ENCODE results near the gene CEP72. TPM values are rescaled to one million over a fixed set of nuclear protein-coding genes. Genes with fewer than 3 reads are reported as not detected.
A peak's percentile ranks its signal among the peaks of the same experiment; 100 is the strongest.

The CEP72 gene
- total RNA-seq, 1 experiment from 2014 or later = 7.7 TPM

DNA sequence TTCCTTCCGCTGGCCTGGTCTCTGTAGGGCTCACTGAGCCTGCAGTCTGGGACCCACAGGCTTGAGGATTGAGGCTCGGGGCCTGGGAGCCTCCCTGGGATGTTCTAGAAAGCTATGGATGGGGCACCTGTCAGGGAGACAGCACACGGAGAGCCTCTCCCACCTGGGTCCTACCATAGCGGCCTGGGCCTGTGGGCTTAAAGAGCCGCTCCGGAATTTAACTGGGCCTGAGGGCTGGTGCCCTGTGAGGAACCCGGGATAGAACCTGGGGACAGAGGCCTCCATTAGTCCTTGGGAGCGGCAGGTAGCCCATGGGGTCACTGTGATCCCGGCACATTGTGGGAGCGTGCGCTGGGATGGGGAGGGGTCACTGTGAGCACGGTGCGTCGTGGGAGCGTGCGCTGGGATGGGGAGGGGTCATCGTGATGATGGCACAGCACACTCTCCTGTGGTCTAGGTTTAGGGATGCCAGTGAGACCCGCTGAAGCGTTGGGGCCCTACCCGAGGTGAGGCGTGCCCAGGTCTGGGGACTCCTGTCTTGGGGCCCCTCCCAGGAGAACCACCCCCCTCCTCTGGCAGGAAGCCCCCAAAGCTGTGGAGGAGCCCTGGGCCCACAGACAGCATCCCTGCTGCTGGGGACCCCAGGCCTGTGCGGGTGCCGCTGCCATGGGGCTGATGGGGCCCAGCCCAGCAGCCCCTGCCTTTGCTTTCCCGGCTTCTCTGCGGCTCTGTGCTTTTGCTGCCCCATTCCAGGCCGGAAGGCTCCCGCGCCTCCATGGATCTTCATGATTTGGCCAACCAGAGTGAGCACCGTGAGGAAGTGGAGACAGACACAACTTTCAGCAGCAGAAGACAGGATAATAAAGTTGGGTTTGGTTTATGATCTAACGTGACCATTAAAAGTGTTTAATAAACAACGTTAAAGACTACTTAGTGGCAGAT, 3.4 kb upstream of the CEP72 start:
- in situ Hi-C loops (cut with HindIII; ENCODE audit: low pct_unique_long_range_greater_than_20kb, low sequenced_read_pairs) = no loop called here
- no peak for DNase-seq (ENCODE audit: low read depth)

- in situ Hi-C loops (cut with HindIII; ENCODE audit: low pct_unique_long_range_greater_than_20kb, low sequenced_read_pairs) = no loop called here
- no peak for DNase-seq (ENCODE audit: low read depth)
Observed at GRCh38 chr5:609506-609905, 2.6 kb upstream of the CEP72 start.

- in situ Hi-C loops (cut with HindIII; ENCODE audit: low pct_unique_long_range_greater_than_20kb, low sequenced_read_pairs) = no loop called here
- no peak for DNase-seq (ENCODE audit: low read depth)
Observed at GRCh38 chr5:610011-610743, 2.0 kb upstream of the CEP72 start.

DNA sequence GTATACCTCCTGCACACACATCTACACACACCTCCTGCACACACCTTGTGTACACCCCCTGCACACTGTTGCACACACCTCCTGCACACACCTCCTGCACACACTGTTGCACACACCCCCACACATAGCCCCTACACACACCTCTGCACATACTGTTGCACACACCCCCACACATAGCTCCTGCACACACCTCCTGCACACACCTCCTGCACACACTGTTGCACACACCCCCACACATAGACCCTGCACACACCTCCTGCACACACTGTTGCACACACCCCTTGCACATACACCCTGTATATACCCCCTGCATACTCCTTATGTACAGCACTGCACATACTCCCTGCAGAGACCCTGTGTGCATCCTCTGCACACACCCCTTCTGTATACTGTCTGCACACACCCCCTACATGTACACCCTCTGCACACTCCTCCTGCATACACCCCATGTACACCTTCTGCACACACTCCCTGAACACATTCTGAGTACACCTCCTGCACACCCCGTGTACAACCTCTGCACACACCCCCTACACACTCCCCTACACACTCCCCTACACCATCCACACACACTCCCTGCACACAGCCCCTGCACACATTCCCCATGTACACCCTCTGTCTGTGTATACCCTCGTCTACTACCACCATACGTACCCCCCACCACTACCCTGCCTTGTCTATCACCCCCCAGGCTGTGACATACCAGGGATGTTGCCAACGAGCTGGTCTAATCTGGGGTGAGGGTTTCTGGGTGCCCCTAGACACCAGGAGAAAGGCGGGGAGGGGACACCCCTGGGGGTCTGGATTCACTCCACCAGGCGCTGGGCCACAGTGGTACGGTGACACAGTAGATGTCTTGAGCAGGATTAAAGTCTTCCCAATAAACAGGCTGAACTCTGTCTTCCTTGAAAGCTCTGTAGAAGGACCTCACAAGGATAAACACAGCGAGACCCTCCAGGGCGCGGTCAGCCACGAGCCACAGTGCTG, 1.1 kb upstream of the CEP72 start:
- in situ Hi-C loops (cut with HindIII; ENCODE audit: low pct_unique_long_range_greater_than_20kb, low sequenced_read_pairs) = no loop called here
- DNase-seq (ENCODE audit: low read depth) = no peak

DNA sequence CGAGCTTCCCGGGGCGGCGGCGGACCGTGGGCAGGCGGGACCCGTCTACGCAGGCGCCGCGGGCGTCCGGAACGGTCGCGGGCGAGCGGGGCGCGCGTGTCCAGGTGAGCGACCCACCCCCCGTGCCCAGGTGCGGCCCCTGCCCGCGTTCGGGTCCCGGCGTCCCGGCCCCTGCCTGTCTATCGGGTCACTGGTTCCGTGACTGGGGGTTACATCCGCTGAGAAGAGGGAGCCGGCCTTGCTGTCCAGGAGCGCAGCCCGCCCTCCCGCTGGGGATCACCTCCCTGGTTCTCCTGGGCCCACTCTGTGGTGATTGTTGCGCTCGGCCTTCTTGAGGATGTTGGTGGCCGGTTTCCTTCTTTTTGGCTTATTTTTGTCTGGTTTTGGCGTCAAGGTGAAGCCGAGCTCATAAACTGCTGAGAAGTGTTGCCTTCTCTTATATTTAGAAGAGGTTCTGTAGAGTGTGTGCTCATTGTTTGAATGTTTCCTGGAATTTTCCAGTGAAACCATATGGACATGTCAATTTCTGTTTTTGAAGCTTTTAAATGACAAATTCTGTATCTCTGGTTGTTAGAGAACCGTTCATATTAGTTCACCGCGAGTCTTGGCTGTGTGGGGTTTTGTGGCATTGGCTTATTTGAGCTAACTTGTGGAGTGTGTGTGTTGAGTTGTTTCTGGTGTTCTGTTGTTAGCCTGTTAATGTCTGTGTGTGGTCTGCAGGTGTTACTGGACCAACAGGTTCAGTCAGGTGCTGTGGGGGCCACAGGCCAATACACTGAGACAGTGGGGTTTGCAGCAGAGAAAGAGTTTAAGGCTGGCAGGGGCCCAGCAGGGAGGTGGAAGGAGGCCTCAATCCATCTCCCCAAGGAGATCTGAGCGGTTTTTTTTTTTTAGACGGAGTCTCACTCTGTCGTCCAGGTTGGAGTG, 621 bp downstream of the CEP72 start:
- DNase-seq (ENCODE audit: low read depth) = peak; percentile 50
- in situ Hi-C loops (cut with HindIII; ENCODE audit: low pct_unique_long_range_greater_than_20kb, low sequenced_read_pairs) = no loop called here

DNA sequence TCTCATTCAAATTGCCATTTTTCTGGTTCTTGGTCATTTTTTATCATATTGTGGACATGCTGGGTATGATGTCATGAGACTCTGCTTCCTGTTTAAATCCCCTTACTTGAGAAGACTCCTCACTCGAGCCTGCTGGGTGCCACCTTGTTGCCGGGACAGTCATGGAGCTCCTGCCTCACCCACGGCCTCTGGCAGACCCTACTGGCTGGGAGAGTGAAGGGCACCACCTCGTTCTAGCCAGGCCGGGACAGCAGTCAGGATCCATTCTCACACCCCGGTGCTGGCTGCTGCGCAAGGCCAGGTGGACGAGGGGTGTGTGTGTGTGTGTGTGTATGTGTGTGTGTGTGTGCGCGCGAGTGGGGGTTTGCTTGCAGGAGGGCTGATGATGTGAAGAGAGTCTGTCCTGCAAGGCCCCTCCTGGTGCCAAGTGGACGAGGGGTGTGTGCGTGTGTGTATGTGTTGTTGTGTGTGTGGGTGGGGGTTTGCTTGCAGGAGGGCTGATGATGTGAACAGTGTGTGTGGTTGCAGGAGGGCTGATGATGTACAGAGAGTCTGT, 4.4 kb downstream of the CEP72 start:
- DNase-seq (ENCODE audit: low read depth) = no peak
- in situ Hi-C loops (cut with HindIII; ENCODE audit: low pct_unique_long_range_greater_than_20kb, low sequenced_read_pairs) = no loop called here

DNA sequence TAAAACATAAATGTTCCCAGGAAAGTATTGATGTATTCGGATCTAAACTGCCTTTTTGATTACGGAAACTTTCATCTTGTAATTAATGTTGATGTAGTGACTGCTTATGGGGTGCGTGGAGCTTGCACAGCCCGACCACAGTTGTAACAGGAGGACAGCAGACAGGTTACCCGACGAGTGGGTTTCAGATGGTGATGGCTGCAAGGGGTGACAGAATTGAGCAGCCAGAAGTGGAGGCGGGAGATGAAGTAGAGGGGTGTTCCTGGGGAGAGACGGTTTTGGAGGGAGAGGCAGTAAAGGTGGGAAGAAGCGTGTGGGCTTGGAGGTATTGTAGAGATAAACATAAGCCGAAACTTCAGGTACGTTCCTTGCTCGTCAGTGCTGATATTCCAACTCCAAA, 5.8 kb downstream of the CEP72 start:
- in situ Hi-C loops (cut with HindIII; ENCODE audit: low pct_unique_long_range_greater_than_20kb, low sequenced_read_pairs) = no loop called here
- DNase-seq (ENCODE audit: low read depth) = no peak

GRCh38 chr5:618450-618849, 6.3 kb downstream of the CEP72 start:
- DNase-seq (ENCODE audit: low read depth) = no peak
- in situ Hi-C loops (cut with HindIII; ENCODE audit: low pct_unique_long_range_greater_than_20kb, low sequenced_read_pairs) = no loop called here

GRCh38 chr5:619444-619843, 7.3 kb downstream of the CEP72 start:
- DNase-seq (ENCODE audit: low read depth) = no peak
- in situ Hi-C loops (cut with HindIII; ENCODE audit: low pct_unique_long_range_greater_than_20kb, low sequenced_read_pairs) = no loop called here

GRCh38 chr5:620152-620551, 8.0 kb downstream of the CEP72 start:
- in situ Hi-C loops (cut with HindIII; ENCODE audit: low pct_unique_long_range_greater_than_20kb, low sequenced_read_pairs) = no loop called here
- DNase-seq (ENCODE audit: low read depth) = no peak

DNA sequence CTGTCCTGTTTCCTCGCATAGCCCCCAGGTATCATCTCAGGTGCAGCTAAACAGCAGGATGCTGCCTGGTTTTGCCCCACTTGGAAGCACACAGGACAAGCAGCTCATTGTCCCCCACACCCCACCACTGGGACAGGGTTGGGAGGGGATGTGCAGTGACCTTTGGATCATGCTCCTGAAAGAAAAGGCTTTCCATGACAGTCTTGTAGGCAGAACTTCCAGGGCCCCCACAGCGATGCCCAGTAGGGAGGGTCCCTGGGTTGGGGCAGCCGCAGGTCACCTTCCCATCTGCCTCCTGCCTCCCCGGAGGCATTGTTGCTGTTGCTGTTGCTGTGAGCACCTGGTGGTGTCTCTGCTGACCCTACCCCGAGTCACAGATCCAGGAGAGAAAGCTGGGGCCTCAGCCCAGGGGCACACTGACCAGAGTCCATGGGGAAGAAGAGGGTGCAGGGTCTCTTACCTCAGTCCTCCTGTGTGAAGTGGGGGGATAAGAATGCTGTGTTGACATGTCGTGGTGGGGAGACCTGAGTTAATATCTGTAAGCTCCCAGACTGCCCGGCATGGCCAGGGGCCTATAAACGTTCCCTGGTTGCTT, 8.5 kb downstream of the CEP72 start:
- in situ Hi-C loops (cut with HindIII; ENCODE audit: low pct_unique_long_range_greater_than_20kb, low sequenced_read_pairs) = no loop called here
- no peak for DNase-seq (ENCODE audit: low read depth)

- DNase-seq (ENCODE audit: low read depth) = no peak
- in situ Hi-C loops (cut with HindIII; ENCODE audit: low pct_unique_long_range_greater_than_20kb, low sequenced_read_pairs) = no loop called here
Observed at GRCh38 chr5:621341-621761, 9.2 kb downstream of the CEP72 start.

- in situ Hi-C loops (cut with HindIII; ENCODE audit: low pct_unique_long_range_greater_than_20kb, low sequenced_read_pairs) = no loop called here
- DNase-seq (ENCODE audit: low read depth) = no peak
Observed at GRCh38 chr5:622359-622758, 10.2 kb downstream of the CEP72 start.

DNA sequence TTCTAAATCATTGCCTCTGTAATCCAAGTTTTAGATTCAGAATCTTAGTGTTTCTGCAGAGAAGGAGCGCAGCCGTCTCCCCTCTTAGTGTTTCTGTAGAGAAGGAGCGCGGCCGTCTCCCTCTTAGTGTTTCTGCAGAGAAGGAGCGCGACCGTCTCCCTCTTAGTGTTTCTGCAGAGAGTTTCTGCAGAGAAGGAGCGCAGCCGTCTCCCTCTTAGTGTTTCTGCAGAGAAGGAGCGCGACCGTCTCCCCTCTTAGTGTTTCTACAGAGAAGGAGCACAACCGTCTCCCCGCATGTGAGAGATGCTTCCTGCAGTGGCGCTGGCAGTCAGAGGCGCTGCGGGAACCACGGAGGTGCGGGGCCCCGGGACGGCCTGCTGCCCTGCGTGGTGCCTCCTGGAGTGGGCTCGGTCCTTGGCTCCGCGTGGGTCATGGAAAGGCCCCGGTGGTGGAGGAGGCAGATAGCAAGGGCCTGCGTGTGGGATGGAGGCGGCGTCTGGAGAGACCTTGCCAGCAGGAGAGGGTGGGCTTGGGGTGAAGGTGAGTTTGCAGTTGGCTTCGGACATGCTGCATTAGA, 10.9 kb downstream of the CEP72 start:
- in situ Hi-C loops (cut with HindIII; ENCODE audit: low pct_unique_long_range_greater_than_20kb, low sequenced_read_pairs) = no loop called here
- DNase-seq (ENCODE audit: low read depth) = no peak

GRCh38 chr5:623531-623930, 11.4 kb downstream of the CEP72 start:
- in situ Hi-C loops (cut with HindIII; ENCODE audit: low pct_unique_long_range_greater_than_20kb, low sequenced_read_pairs) = no loop called here
- DNase-seq (ENCODE audit: low read depth) = no peak

DNA sequence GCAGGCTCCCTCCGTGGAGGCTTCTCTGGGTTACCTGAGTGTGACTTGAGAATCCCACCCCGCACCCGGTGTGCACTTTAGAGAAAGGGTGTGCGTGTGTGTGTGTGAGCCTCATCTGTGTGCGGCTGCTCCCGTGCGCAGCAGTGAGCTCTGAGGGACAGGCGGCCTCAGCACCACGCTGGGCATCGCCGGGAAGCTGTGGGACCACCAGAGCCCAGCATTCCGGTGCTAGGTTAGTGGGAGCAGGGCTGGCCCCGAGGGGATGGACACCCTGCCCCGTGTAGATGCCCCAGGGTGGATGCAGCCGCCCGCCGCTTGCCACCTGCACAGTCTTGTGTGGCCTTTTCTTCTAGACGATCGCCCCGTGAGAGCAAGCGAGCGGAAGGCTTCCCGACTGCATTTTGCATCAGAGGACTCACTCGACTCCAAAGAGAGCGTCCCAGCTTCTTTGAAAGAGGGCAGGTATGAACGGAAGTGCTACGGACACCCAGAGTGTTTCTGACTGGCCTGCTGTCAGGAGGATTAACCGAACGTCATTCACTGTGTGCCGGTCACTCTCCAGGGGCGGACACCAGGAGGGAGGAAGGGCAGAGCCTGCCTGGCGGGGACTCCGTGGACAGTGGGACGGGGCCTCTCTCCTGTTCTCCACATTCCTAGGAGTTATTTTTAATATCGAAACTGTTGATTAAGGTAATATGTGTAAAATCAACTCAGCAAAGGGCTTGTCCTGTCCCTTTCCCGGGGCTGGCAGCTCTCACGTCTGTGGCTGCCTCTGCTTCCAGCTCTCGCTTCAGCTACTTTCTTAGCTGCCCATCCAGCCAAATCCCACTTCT, 12.2 kb downstream of the CEP72 start:
- no peak for DNase-seq (ENCODE audit: low read depth)
- in situ Hi-C loops (cut with HindIII; ENCODE audit: low pct_unique_long_range_greater_than_20kb, low sequenced_read_pairs) = no loop called here

All from Caki2 (cell line).